ENCODE results near the gene KLRC4. TPM values are rescaled to one million over a fixed set of nuclear protein-coding genes. Genes with fewer than 3 reads are reported as not detected.

Gene KLRC4
- total RNA-seq, 2 donors from 2014 or later: not detected

DNA sequence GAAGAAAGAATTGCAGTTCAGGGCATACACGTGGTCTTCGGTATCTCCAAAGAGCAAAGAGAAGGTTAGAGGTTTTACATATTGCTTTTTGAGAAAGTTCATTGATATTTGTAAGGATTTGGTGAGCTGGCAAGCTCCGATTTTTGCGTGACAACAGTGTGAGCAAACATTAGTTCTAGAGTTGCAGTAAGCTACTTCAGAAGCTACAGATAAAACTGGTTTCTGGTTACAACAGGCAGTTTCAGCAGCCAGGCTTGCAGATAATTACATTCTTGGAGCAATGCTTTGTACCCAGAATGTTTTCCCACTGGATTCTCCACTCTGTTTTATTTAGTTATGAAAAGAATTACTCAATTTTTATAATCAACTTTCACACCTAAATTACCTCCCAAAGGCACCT lies 47.9 kb downstream of the KLRC4 start:
- H3K4me3 ChIP-seq: no peak overlapping the region

DNA sequence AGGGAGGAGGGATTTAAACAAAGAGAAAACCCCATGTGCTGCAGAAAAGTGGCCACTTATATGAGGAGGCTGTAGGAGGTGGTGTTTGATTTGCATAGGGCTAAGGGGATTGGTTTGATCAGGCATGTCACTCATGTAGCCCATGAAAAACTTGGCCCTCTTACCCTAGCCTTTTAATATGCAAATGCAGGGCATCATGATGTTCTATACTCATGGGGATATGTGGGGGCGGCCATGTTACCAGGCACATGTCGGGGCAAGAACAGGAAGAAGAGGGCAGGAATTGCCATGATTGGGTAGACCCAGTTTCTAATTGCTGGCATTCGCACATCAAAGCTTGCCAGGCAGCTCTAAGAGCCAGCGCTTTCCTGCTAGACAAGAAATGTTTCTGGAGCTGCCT lies 48.5 kb downstream of the KLRC4 start:
- DNase-seq (ENCODE audit: low spot score): no peak
- H3K4me3 ChIP-seq: no peak overlapping the region
- TF ChIP-seq, protein P1, sequence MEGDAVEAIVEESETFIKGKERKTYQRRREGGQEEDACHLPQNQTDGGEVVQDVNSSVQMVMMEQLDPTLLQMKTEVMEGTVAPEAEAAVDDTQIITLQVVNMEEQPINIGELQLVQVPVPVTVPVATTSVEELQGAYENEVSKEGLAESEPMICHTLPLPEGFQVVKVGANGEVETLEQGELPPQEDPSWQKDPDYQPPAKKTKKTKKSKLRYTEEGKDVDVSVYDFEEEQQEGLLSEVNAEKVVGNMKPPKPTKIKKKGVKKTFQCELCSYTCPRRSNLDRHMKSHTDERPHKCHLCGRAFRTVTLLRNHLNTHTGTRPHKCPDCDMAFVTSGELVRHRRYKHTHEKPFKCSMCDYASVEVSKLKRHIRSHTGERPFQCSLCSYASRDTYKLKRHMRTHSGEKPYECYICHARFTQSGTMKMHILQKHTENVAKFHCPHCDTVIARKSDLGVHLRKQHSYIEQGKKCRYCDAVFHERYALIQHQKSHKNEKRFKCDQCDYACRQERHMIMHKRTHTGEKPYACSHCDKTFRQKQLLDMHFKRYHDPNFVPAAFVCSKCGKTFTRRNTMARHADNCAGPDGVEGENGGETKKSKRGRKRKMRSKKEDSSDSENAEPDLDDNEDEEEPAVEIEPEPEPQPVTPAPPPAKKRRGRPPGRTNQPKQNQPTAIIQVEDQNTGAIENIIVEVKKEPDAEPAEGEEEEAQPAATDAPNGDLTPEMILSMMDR (IDR thresholded peaks at IDR 0.05): no peak
- H3K27me3 ChIP-seq: no peaks in the 10 kb centered on the region
- H3K9me3 ChIP-seq: no peaks in the 10 kb centered on the region
- H3K27ac ChIP-seq: no peak overlapping the region
- peaks cover 0 to 14% of the 10 kb centered on the region in 2 donors for H3K4me1 ChIP-seq
- H3K36me3 ChIP-seq: no peaks in the 10 kb centered on the region

More for the DNA sequence above, 47.9 kb downstream of the KLRC4 start:
- Histone ChIP-seq H3K27me3 (no peaks in the 10 kb centered on the region), H3K36me3 (no peaks in the 10 kb centered on the region), H3K27ac (no peak overlapping the region), H3K9me3 (no peaks in the 10 kb centered on the region), H3K4me1 (peaks cover 0 to 19% of the 10 kb centered on the region in 2 donors)
- TF ChIP-seq, protein P1 (IDR thresholded peaks at IDR 0.05): no peak
- no peak for DNase-seq (ENCODE audit: low spot score)

DNA sequence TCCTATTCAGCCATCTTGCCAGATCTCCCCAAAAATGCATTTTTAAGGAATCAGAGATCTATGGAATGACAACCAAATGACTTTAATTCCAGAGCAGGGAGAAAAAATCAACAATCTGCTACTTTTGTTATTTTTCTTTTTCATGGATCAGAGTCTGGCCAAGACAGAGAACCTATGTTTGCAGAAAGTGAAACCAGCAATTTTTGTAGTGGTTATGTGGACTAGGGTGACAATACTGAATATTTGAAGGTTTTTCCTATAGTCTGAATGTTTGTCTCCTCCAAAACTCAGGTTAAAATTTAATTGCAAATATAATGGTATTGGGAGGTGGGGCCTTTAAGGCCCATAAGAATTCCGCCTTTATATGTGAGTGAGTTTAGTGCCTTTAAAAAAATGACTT lies 50.6 kb downstream of the KLRC4 start:
- no peak for DNase-seq (ENCODE audit: low spot score)
- no peaks in the 10 kb centered on the region for H3K9me3 ChIP-seq
- peaks cover 0 to 8% of the 10 kb centered on the region in 2 donors for H3K4me1 ChIP-seq

DNA sequence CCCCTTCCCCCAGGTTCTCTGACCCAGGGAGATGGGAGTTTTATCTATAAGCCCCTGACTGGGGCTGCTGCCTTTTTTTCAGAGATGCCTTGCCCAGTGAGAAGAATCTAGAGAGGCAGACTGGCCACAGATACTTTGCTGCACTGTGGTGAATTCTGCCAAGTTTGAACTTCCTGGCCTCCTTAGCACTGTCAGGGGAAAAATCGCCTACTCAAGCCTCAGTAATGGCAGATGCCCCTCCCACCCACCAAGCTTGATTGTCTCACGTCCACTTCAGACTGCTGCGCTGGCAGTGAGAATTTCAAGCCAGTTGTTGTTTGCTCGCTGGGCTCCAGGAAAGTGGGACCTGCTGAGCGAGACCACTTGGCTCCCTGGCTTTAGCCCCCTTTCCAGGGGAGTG lies 51.4 kb downstream of the KLRC4 start:
- Histone ChIP-seq H3K4me1 (peaks cover 0 to 8% of the 10 kb centered on the region in 2 donors), H3K36me3 (no peaks in the 10 kb centered on the region), H3K9me3 (no peaks in the 10 kb centered on the region), H3K27ac (no peak overlapping the region), H3K4me3 (no peak overlapping the region), H3K27me3 (no peaks in the 10 kb centered on the region)
- TF ChIP-seq, protein P1 (IDR thresholded peaks at IDR 0.05): no peak
- no peak for DNase-seq (ENCODE audit: low spot score)

More for the DNA sequence above, 50.6 kb downstream of the KLRC4 start:
- no peak overlapping the region for H3K4me3 ChIP-seq
- TF ChIP-seq, protein P1 (IDR thresholded peaks at IDR 0.05): no peak
- no peaks in the 10 kb centered on the region for H3K36me3 ChIP-seq
- H3K27ac ChIP-seq: no peak overlapping the region
- no peaks in the 10 kb centered on the region for H3K27me3 ChIP-seq

Other genes starting within 250 kb of the KLRC4 start
- gene OLR1, start 237.6 kb downstream of the KLRC4 start, total RNA-seq: 1 to 10 TPM; 1.6 to 2.5 TPM
- under 1 TPM in 1 of 2 donors, not detected in 1; 0.51 TPM for gene TMEM52B, start 230.7 kb downstream of the KLRC4 start, total RNA-seq
- gene GABARAPL1, start 196.9 kb downstream of the KLRC4 start, total RNA-seq: 100 to 1,000 TPM; 180 to 335 TPM
- gene KLRD1, start 101.9 kb downstream of the KLRC4 start, total RNA-seq: under 1 TPM; 0.82 to 0.94 TPM
- gene KLRK1, start 19.7 kb downstream of the KLRC4 start, total RNA-seq: under 1 TPM; 0.28 to 0.59 TPM
- gene KLRC3, start 10.8 kb upstream of the KLRC4 start, total RNA-seq: not detected
- gene KLRC2, start 26.3 kb upstream of the KLRC4 start, total RNA-seq: not detected
- under 1 TPM in 1 of 2 donors, not detected in 1; 0.24 TPM for gene KLRC1, start 43.6 kb upstream of the KLRC4 start, total RNA-seq
- not detected for gene EIF2S3B, start 96.1 kb upstream of the KLRC4 start, total RNA-seq
- gene MAGOHB, start 203.9 kb upstream of the KLRC4 start, total RNA-seq: 1 to 10 TPM; 5.5 to 6.2 TPM